ENCODE results near the gene MTOR. TPM values are rescaled to one million over a fixed set of nuclear protein-coding genes. Genes with fewer than 3 reads are reported as not detected.
"Not testable (repeated sequence)": the region's sequence is repeated elsewhere in the genome, so short reads cannot be mapped to it uniquely, and the experiment has no call there.

MTOR gene
- total RNA-seq, 1 donor from 2014 or later: 21.4 TPM

DNA sequence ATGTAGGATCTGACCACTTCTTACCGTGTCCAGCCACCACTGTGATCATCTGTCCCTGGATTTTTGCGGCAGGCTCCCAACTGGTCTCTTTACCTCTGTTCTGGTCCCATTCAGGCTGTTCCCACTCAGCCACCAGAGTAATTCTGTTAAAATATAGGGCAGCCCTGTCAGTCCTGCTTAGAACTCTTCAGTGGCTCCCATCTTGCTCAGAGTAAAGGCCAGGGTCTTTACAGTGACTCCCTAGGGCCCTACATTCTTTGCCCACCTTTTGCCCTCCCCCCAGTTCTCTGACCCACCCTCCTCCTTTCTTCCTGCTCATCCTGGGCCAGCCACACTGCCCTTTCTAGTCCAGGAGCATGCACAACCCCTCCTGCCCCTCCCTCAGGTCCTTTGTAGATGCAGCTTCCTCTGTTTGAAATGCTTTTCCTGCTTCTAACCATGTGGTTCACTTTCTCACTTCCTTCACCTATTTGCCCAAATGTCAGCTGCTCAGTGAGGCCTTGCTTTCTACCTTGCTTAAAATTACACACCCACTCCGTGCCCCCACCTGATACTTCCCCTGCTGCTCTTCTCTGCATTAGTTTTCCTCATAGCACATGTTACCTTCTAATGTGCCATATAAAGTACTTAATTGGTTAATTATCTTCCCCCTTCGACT is 18.5 kb upstream of the MTOR start:
- DNase-seq (ENCODE audit: low spot score): no peak

DNA sequence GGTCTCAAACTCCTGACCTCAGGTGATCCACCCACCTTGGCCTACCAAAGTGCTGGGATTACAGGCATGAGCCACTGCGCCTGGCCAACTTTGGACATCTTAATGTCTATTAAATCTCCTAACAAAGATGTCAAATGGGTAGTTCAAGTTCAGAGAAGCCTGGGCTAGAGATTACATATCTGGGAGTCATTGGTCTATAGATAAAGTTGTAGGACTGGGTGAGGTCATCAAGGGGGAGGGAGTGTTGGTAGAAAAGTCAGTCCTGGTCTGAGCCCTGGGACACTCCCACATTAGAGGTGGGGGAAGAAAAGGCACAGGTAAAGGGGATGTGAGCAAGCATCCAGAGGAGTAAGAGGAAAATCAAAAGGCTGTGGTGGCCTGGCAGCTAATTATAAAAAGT is 17.3 kb upstream of the MTOR start:
- no peak for DNase-seq (ENCODE audit: low spot score)

DNA sequence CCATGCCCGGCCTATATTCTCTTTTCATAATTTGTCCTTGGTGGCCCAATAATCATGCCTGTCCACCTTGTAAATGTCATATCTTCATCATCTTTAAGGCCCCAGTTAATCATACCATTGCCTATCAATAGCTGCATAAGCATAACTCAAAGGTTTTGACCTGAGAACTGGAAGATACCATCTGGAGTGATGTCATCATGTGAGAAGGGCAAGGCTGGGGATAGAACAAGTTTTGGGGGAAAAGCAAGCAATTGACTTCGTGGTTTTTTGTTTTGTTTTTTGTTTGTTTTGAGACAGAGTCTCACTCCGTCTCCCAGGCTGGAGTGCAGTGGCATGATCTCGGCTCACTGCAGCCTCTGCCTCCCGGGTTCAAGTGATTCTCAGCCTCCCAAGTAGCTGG is 16.8 kb upstream of the MTOR start:
- no peak for DNase-seq (ENCODE audit: low spot score)

DNA sequence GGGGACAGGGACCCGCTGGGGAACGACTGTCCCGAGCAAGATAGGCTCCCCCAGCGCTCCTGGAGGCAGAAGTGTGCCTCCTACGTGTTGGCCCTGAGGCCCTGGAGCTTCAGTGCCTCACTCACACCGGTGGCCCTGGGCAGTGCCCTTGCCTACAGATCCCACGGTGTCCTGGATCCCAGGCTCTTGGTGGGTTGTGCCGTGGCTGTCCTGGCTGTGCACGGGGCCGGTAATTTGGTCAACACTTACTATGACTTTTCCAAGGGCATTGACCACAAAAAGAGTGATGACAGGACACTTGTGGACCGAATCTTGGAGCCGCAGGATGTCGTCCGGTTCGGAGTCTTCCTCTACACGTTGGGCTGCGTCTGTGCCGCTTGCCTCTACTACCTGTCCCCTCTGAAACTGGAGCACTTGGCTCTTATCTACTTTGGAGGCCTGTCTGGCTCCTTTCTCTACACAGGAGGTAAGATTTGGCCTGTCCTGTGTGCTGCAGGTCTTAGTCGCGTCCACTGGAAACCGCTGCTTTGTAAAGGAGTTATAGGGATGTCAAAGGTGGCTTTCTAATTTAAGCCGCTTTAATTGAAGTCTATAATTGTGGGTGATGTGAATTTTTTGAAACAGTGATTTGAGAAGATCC is 11.4 kb upstream of the MTOR start:
- DNase-seq (ENCODE audit: low spot score): no peak

DNA sequence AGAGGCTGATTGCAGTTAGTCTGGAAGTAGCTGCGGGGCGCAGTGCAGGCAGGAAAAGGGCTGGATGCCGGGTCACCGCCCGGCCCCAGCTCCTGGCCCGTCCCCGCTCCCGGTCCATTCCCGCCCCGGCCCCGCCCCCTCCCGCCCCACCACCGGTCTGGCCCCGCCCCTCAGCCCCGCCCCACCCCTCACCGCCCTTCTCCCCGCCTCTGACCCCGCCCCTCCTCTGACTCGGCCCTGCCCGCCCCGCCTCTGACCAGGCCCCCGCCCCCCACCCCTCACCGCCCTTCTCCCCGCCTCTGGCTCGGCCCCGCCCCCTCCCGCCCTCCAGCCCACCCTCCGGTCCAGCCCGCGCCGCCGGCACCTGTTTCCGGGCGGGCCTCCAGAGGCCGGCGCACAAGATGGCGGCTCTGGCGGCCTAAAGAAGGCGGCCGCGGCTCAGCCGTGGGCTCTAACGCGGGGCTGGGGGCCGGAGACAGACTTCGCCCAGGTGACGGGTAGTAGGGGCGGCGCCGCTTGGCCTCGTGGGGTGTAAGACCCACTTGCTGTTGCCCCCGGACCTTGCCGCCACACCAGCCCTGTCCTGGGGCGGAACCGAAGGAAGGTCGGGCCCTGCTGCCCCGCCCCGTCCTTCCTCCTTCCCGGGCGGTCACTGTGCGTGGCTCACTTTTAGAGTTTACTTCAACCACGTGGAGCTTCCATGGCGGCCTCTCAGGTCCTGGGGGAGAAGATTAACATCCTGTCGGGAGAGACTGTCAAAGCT is 10.7 kb upstream of the MTOR start, which contains the start of gene UBIAD1:
Gene UBIAD1 (plus strand): TSS at position 367 of the 763 bp plus-strand sequence. CDS start 334 bp downstream, at position 701.
- peak; percentile 89 for DNase-seq (ENCODE audit: low spot score)

DNA sequence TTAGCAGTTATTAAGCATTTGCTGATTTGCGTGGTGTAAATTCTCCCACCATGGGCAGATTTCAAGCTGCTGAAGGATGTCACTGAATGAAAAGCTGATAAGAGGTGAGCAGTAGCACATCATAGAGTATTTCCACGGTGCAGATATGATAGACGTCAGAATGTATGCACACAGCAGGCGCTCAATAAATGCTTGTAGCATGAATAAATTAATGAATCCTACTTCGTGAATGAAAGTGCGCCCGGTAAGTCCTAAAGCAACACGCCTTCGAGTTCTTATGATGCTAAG is 10.1 kb upstream of the MTOR start:
- DNase-seq (ENCODE audit: low spot score): no peak

DNA sequence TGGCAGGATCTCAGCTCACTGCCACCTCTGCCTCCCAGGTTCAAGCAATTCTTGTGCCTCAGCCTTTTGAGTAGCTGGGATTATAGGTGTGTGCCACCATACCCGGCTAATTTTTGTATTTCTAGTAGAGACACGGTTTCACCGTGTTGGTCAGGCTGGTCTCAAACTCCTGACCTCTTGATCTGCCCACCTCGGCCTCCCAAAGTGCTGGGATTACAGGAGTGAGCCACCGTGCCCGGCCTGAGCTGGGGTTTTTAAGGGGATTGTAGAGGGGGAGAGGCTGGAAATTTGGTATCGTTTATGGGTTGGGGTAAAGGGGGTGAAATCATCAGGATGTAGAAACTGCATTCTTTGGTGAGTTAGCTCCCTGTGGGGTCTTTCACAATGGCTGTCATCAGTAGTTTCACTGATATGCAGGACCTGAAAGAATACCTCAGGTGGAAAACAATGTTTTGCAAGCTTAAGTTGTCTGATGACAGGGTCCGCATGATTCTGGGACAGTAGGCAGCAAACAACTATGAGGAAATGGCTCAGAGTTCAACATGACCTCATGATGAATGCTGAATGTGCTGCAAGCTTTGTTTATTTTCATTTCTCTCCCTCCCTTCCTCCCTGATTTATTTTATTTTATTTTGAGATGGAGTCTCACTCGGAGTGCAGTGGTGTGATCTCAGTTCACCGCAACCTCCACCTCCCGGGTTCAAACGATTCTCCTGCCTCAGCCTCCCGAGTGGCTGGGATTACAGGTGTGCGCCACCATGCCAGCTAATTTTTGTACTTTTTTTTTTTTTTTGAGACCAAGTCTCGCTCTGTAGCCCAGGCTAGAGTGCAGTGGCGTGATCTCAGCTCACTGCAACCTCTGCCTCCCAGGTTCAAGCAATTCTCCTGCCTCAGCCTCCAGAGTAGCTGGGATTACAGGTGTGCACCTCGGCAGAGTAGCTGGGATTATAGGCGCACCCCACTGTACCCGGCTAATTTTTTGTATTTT is 5.3 kb upstream of the MTOR start:
- DNase-seq (ENCODE audit: low spot score): not testable (repeated sequence)

DNA sequence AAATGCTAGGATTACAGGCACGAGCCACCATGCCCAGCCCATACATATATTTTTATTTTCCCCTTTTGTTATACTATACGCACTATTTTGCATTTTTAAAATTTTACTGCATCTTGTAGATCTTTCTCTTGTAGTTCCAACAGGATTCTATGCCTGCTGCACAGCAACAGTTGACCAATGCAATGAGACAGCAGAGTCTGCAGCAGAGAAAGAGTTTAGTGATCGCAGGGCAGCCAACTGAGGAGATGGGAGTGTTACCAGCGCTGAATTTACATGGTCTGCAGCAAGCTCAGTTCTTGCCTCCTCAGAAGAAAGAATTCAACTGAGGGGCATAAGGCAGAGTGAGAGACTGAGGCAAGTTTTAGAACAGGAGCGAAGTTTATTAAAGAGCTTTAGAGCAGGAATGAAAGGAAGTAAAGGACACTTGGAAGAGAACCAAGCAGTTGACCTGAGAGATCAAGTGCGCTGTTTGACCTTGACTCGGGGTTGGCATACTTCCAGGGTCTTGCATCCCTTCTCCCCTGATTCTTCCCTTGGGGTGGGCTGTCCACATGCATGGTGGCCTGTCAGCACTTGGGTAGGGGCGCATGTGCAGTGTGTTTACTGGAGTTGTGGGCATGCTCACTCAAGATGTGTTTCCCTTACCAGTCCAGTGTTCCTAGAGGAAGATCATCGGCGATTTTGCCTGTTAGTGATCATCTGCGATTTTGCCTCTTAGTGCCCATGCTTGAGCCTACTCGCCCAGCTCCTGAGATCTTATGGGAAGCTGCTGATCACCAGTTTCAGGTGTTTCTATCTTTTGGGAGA is 4.1 kb upstream of the MTOR start:
- DNase-seq (ENCODE audit: low spot score): no peak

DNA sequence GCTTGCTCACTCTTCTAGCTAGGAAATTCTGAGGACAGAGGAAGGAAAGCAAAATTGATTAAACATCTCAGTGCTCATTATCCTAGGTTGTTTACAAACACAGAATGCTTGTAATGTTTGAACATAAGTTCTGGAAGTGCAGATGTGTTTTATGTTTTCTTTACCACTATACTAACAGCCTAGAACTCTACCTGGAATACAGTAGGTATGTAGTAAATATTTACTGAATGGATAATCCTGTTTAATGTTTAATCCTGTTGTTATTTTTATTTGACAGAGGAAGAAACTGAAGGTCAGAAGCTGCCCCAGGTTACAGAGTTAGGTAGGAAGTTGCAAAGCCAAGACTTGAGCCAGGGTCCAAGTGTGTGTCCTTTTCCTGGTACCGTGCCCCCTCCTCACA is 6.1 kb downstream of the MTOR start:
- no peak for DNase-seq (ENCODE audit: low spot score)

DNA sequence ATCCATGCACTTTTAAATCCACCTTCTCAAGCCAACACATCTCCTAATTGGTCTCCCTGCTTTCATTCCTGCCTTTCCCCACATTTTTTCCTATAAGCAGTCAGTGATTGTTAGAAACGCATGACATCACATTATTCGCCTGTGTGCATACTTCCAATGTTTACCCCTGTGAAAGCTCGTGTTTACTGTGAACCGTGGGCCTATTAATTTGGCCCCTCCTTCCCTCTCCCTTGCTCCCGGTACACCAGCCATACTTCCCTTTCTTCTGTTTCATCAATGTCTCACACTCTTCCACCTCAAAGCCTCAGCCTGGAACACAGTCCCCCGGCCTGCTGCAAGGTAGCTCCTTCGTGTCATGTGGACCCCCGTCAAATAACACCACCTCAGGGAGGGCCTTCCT is 9.1 kb downstream of the MTOR start:
- DNase-seq (ENCODE audit: low spot score): no peak

DNA sequence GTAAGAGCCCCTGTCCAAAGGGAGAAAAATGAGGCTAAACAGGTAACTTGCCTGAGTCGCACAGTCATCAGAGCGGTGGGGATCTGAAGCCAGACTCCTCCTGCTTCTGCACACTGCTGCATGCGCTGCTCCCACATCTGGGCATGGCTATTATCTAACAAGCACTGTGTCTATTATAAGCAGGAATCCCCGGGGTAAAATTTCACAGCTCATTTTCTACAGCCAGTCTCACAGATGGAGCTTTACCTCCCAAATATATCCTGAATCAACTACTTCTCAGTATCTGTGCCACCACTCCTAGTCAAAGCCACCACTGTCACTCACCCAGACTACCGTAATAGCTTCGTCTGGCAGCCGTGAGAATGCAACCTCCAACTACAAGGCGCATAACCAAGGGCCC is 9.8 kb downstream of the MTOR start:
- DNase-seq (ENCODE audit: low spot score): no peak

DNA sequence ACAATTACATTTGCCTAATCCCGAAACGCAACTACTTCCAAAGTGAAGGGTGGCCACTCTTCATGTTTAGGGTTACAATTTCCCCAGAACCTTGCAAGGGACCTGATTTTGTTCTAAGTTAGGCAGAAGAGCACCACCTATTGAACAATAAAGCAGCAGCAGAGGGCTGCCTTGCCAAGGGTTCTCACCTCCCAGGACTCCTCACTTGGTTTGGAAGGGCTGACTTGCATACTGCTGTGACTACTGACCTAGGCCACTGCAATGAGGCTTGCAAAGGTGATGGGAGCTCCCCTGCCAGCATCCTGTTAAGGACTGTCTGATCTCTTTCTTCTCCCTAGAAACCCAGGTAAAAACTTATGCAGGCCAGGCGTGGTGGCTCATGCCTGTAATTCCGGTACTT is 14.2 kb downstream of the MTOR start:
- no peak for DNase-seq (ENCODE audit: low spot score)

DNA sequence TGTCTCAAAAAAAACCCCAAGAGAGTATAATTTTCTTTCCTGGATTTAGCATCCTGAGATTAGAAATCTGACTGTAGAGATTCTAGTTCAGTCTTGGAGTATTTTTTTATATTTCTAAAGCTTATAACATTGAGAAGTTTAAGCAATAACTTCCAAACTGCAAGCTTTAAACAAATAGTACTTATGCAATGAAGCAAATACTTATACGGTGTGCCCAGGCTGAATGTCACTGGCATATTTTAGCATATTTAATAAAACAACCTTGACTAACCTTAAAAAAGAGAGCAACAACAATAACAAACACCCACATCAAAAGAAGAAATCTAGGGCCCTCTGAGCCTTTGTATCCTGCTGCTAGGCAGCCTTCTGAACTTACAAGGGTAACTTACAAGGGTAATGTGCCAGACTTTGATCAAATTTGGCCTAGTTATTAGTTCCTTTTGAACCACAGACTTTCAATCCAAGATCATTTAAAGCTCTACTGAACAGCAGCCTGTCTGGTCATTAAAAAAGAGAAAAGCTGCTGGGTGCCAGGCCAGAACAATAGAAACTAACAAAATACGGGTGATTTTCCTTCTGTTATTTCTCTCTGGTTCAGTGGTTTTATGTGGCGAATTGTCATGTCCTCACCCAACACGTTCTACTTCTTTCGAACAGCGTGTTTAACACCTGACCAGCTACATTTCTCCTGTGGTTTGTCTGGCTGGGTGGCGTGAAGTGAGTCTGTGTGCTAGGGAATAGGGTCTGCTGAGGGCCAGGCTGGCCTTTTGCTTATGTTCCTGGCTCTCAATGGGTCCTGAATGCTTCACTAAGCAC is 16.2 kb downstream of the MTOR start:
- DNase-seq (ENCODE audit: low spot score): no peak

DNA sequence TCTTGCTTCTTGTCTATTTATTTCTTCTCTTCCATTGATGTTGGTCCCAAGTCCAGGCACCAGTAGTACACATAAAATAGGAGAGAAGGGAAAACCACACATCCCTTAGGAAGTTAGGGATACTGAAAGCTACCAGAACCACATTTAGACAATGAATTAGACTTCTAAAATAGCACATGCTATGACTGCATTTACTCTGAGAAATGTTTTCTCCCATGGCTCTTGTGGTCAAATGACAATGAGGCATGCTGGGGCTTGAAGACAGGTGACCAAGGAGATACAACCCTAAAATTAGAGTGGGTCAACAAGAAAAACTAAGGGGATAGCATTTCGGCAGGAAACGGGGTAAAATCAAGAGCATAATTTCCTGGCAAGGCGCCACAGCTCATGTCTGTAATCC is 17.1 kb downstream of the MTOR start:
- no peak for DNase-seq (ENCODE audit: low spot score)

DNA sequence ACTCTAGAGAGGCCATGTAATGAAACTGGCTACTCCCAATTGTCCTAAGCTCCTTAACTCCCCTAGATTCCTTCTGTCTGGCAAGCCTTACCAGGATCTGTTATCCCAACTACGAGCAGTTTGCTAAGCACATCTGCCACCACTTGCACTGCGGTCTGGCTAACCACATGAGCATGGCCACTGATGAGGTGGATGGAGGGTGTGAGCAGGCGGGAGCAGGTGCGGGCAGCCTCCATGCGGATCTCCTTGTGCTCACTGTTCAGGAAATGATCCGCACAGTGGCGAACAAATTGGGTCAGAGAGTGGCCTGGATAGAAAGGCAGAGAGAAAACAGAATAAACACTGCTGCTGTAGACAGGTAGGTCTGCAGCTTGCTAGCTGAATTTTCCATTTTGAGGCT is 24.0 kb downstream of the MTOR start:
- no peak for DNase-seq (ENCODE audit: low spot score)

DNA sequence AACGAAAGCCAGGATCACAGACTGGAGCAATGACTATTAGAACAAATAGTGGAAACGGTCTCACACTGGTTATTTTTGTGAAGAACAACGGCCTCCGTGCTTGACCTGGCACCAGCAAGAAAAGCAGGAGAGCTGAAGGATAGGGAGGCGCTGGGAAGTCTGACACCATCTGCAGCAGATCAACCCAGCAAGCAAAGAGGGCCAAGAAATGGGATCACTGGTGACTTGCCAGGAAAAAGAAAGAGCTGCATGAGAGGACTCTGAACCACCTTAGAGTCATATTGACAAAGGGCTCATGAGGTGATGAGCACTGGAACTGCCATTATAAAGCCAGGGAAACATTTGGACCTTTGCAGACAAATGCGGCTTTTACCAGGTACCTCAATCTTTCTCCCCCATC is 25.0 kb downstream of the MTOR start:
- no peak for DNase-seq (ENCODE audit: low spot score)

DNA sequence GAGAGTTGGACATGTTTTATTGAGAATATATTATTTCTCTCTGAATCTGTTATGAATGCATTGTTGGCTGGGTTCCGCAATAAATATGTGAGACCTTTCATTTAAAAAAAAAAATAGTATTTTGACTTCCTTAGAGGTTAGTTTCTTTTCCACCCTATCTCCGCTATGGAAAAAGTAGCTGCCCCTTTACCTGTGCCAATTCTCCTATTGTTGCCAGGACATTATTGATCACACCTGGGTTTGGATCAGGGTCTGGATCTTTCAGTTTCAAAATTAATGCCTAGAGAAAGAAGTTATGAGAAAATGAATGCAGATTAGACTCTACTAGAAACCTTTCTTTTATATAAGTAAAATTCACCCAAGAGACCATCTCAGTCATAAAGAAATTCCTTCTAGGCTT is 29.1 kb downstream of the MTOR start:
- DNase-seq (ENCODE audit: low spot score): no peak

DNA sequence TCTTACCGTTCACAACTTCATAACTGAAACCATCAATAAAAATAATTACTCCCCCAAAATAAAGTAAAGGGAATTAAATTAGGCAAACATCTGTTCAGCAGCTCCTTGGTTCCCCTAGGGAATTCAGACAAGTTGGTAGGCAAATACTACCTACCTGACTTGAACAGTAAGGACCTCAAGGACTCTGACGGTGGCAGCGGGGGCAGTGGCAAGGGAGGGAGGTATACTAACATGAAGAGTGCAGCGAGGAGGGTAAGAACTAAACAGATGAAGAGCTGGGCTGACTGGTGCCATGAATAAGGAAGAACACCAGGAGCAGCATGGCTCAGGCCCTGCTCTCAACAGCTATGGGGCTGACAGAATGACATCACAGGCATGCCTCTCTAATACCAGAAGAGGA is 33.1 kb downstream of the MTOR start:
- DNase-seq (ENCODE audit: low spot score): no peak

DNA sequence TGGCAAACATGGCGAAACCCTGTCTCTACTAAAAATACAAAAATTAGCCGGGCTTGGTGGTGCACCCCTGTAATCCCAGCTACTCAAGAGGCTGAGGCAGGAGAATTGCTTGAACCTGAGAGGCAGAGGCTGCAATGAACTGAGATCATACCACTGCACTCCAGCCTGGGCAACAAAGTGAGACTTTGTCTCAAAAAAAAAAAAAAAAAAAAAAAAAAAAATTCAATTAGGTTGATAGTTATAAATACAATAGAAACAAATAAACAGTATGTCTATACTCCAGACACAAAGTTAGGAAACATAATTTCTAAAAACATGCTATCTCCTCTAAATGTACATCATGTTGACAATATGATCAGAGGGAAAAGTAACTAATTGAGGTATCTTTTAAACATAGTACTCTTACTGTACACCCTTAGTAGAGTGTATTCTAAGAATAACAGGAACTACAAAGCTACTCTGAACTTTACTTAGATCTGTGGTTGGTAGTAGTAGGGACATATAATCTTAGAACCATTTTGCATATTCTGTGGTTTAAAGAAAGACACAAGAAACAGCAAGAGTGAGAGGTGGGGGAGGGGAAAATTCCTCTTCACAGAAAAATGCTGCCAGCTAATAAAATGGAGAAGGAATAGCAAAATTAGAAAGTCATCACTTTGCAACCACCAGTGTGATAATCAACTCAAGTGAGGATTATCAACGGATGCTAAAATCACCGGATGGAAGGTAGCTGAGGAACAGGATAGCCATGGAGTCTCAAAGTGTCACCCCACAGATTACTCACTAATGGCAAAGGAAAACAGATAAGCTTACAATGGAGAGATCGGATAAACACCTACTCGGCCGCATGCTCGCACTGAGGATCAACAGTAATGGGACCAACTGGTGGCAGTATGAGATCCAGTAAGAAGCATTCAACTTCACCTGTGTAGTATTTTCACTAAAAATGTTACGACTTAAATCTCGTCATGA is 35.0 kb downstream of the MTOR start:
- no peak for DNase-seq (ENCODE audit: low spot score)
